HT-29 (cell line): Measurements from ENCODE around the gene IFT81. TPM values are rescaled to one million over a fixed set of nuclear protein-coding genes. Genes with fewer than 3 reads are reported as not detected.
"Not testable (repeated sequence)": the region's sequence is repeated elsewhere in the genome, so short reads cannot be mapped to it uniquely, and the experiment has no call there.

Source experiments
- DNase-seq: peaks from one replicate; pipeline ENCODE4 v3.0.0-alpha.2; 2015; ENCODE audit warnings: low spot score
- total RNA-seq: library from RNA; depleted of rRNA; stranded (reverse); fragments of >200 nt; shearing (Covaris generic); gene quantifications from 2 replicates; pipeline ENCODE4 v1.2.3, GENCODE V29; 2014; rRNA removed

Gene IFT81, protein sequence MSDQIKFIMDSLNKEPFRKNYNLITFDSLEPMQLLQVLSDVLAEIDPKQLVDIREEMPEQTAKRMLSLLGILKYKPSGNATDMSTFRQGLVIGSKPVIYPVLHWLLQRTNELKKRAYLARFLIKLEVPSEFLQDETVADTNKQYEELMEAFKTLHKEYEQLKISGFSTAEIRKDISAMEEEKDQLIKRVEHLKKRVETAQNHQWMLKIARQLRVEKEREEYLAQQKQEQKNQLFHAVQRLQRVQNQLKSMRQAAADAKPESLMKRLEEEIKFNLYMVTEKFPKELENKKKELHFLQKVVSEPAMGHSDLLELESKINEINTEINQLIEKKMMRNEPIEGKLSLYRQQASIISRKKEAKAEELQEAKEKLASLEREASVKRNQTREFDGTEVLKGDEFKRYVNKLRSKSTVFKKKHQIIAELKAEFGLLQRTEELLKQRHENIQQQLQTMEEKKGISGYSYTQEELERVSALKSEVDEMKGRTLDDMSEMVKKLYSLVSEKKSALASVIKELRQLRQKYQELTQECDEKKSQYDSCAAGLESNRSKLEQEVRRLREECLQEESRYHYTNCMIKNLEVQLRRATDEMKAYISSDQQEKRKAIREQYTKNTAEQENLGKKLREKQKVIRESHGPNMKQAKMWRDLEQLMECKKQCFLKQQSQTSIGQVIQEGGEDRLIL
- total RNA-seq, result 5.5 and 5.8 TPM in 2 replicates

- peak; percentile 93 for DNase-seq
Measured at GRCh38 chr12:110124269-110124995, at the start of gene IFT81. IFT81 (plus strand) TSS chr12:110124357; CDS start chr12:110127381, 3,024 bp downstream.

GRCh38 chr12:110075880-110076279 is 48.3 kb upstream of the IFT81 start:
- DNase-seq, result no peak

DNA sequence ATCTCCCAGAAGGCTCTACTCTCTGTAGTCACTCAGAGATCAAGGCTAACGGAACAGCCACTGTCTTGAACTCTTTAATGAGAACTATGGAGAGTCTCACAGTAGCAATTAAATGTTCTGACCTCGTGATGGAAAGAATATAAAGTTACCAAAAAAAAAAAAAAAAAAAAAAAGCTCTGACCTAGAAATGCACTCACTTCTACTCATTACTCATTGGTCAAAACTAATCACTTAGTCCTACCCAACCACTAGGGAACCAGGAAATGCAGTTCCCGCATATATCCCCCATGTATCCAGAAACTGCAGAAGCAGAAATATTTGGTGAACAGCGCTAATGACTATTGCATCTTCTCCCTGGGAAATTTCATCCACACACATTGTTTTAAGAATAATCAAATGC is 46.4 kb upstream of the IFT81 start:
- no peak for DNase-seq

GRCh38 chr12:110079477-110080400 is 44.4 kb upstream of the IFT81 start:
- DNase-seq, result peak; percentile 28

- no peak for DNase-seq
Measured at GRCh38 chr12:110080410-110080809, 43.7 kb upstream of the IFT81 start.

GRCh38 chr12:110084314-110085015 is 39.7 kb upstream of the IFT81 start:
- no peak for DNase-seq

DNA sequence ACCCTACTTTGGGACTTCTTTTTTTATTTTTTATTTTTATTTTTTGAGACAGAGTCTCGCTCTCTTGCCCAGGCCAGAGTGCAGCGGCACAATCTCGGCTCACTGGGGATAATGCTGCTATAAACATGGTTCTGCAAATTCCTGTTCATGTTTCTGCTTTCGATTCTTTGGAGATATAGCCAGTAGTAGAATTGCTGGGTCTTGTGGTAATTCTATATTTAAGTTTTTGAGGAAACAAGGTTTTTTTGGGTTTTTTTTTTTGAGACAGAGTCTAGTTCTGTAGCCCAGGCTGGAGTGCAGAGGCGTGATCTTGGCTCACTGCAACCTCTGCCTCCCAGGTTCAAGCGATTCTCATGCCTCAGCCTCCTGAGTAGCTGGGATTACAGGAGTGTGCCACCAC is 35.9 kb upstream of the IFT81 start:
- not testable (repeated sequence) for DNase-seq

DNA sequence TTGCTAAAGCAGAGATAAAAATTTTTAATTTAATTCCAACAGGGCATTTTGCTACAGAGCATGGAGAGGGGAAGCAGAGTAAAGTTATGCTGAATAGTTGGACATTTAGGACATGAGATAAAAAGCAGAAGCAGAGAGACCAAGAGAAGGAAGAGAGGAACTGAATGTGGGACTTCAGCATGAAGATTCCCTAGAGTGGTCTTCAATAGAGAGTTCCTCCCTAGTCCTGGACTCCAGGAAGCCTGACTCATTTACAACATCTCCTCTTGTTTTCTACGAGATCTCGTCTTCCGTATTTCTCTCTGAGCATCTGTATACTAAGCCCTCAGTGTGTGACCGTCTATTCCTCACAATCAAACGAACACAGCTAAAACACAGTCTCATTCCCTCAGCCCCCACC is 35.2 kb upstream of the IFT81 start:
- DNase-seq, result no peak

GRCh38 chr12:110090266-110091135 is 33.7 kb upstream of the IFT81 start:
- DNase-seq, result no peak

DNA sequence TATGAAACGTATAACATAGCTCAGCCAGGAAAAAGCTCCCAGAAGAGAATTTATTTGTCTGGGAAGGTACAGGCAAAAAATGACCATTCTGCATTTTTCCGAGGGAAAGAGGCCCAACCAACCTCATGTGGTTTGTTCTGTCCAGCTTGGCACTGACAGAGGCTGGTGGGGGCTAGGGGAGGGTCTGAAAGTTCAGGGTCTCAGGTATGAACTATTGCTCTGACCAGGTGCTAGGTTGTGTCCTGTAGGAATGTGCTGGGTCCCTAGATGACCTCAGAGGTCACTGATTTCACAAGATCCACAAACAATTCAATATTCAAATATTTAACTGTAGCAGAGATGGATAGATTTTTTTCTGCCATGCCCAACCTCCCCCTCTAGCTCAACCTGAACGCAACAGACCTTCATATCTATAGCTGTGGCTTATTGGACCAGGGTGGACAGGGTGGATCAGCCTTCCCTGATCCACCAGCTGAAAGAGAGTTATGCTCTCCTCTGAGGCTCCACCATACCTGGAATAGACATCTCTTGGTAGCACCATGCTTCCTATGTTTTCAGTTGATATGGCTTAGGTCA is 32.9 kb upstream of the IFT81 start:
- no peak for DNase-seq

DNA sequence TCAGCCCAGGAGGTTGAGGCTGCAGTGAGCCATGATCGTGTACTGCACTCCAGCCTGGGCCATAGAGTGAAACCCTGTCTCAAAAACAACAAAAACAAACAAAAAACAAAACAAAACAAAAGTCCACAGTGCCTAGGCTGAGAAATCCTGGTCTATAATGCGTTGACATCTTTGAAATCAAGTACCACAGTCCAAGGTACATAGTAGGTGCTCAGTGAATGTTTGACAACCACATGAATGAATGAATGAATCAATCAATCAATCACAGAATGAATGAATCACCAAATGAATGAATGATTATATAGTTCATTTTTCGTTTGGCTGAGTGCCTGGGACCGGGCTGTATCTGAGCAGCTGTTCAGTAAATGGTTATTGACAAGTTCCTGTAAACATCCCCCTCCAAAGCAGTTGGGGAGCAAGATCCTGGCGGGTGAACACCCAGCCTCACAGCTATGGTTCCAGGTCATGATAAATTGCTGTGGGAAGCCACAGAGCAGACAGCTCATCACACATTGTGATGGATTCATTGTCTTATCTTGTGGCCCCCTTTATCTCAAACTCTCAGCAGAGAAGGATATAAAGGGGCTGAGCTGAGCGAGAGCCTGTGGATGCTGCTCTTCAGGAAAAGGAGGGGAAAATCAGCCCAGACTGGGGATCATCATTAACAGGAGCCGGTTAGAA is 30.4 kb upstream of the IFT81 start:
- DNase-seq, result no peak

DNA sequence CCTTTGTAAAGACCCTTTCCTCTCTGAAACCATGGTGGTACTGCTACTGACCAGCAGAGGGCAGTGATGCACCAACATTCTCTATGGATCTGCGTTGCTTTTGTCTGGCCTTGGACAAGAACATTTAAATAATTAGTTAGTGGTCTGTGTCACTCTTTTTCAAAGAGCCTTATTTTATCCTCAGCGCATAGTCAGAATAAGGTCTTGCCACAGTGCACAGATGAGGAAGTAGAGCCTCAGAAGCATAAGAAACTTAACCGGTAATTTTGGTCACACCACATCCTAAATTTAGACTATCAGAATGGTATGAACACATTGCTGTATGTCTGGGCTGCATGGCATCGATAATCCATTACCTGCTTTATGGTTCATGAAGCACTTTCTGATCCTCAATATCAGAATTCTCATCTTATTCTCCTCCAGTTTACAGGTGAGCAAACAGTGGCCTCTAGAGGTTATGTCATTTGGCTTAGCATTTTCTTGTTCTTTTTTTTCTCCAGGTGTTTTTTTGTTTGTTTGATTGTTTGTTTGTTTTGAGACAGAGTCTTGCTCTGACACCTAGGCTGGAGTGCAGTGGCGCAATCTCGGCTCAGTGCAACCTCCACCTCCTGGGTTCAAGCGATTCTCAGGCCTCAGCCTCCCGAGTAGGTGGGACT is 23.7 kb upstream of the IFT81 start:
- DNase-seq, result peak; percentile 82

GRCh38 chr12:110102255-110102654 is 21.9 kb upstream of the IFT81 start:
- DNase-seq, result peak; percentile 83

- no peak for DNase-seq
Measured at GRCh38 chr12:110104188-110105094, 19.7 kb upstream of the IFT81 start.

- DNase-seq, result no peak
Measured at GRCh38 chr12:110105159-110105558, 19.0 kb upstream of the IFT81 start.

- DNase-seq, result no peak
Measured at GRCh38 chr12:110105986-110106385, 18.2 kb upstream of the IFT81 start.
